Thymus (tissue), 11 donors: ENCODE results near the gene AAR2. TPM values are rescaled to one million over a fixed set of nuclear protein-coding genes. Genes with fewer than 3 reads are reported as not detected.

ENCODE experiments used
- DNase-seq, 9 donors: peaks; one replicate each; pipeline ENCODE4 v3.0.0-alpha.2; 2013; ENCODE audit warnings: low spot score in 9 of 9, low read depth in 6 of 9, missing footprints in 1 of 9
- H3K27ac ChIP-seq, 2 donors: one replicate each; pipeline ENCODE4 v1.5.1; 2013; ENCODE audit warnings: control low read depth in 1 of 2, low read depth in 1 of 2, low read length in 1 of 2, mild to moderate bottlenecking in 1 of 2, moderate library complexity in 1 of 2
- H3K27me3 ChIP-seq, 2 donors: one replicate each; pipeline ENCODE4 v1.5.1; 2013; ENCODE audit warnings: low read length in 1 of 2; ENCODE audit not compliant: control insufficient read depth in 2 of 2, insufficient read depth in 1 of 2
- H3K36me3 ChIP-seq, 2 donors: one replicate each; pipeline ENCODE4 v1.5.1; 2013; ENCODE audit warnings: low read length in 1 of 2, mild to moderate bottlenecking in 1 of 2, moderate library complexity in 1 of 2; ENCODE audit not compliant: control insufficient read depth in 2 of 2, insufficient read depth in 2 of 2
- H3K4me1 ChIP-seq, 2 donors: one replicate each; pipeline ENCODE4 v1.5.1; 2013; ENCODE audit warnings: low read length in 2 of 2; ENCODE audit not compliant: control insufficient read depth in 2 of 2, insufficient read depth in 2 of 2
- H3K4me3 ChIP-seq, 2 donors: one replicate each; pipeline ENCODE4 v1.5.1; 2013; ENCODE audit warnings: low read length in 2 of 2, control low read depth in 1 of 2, mild to moderate bottlenecking in 1 of 2
- H3K9me3 ChIP-seq, 2 donors: one replicate each; pipeline ENCODE4 v1.5.1; 2013; ENCODE audit warnings: low read length in 1 of 2, mild to moderate bottlenecking in 1 of 2; ENCODE audit not compliant: control insufficient read depth in 2 of 2, insufficient read depth in 1 of 2
- WGBS: extraction: QIAGEN DNeasy Blood & Tissue Kit; methylation state at CpG from one replicate; pipeline ENCODE4 v1.1.7; 2013; 5-methylcytosine and 5-hydroxymethylcytosine counted together
- polyA plus RNA-seq: library from polyadenylated mRNA; stranded (reverse); fragments of 200-250 nt; gene quantifications from one replicate; pipeline ENCODE4 v1.2.3, GENCODE V29; 2013
- total RNA-seq: library from RNA; stranded (reverse); fragments of 120-200 nt; gene quantifications from one replicate; pipeline ENCODE4 v1.2.4, GENCODE V29; 2013
- donor health status: healthy.

AAR2 gene
- total and polyA plus RNA-seq, 2 donors: 24.5 to 26.0 TPM

DNA sequence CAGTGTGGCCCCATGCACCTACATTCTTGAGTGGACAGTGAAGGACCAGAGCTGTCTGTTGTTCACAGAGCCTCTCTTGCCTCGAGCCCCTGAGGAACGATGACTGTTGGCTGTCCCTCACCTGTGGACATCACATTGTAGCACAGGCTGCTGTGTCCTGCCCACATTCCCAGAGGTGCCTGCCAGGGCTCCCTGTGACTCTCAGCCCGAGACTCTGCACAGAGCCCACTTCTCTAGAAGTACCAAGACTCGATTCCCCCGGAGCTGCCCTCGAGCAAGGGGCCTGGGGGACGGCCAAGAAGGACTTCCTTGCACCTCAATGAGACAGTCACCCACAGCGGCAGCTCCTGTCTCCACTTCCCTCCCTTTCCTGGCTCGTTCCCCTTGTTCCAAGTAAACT lies 41.3 kb downstream of the AAR2 start:
- peaks cover 2 to 22% of the 10 kb centered on the region in 2 donors for H3K27me3 ChIP-seq
- H3K9me3 ChIP-seq: no peaks in the 10 kb centered on the region
- no peak overlapping the region for H3K4me3 ChIP-seq
- WGBS: 83% methylated on average over 9 of the region's 9 CpGs
- H3K36me3 ChIP-seq: no peaks in the 10 kb centered on the region
- no peak overlapping the region for H3K27ac ChIP-seq
- DNase-seq: no peak
- H3K4me1 ChIP-seq: no peaks in the 10 kb centered on the region

DNA sequence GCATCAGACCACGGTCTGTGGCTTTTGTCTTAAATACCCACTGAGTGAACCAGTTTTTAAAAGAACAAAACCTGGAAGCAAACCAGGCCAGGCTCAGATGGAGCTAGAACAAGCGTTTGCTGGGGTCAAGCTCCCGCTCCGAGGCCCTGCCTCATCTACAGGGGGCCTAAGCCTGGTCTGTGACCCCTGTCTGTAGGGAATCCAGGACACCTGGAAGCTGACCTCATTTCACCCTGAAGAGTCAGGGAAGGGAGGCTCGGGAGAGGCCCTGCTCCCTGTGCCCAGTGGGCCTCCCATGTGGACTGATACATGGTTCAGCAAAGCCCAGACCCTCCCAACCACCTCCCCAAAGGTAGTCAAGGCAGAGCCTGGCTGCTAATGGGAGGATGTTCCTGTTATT lies 43.1 kb downstream of the AAR2 start:
- DNase-seq: no peak
- Histone ChIP-seq H3K27me3 (peaks cover under 1 to 15% of the 10 kb centered on the region in 2 donors), H3K4me1 (no peaks in the 10 kb centered on the region), H3K4me3 (no peak overlapping the region), H3K9me3 (no peaks in the 10 kb centered on the region), H3K27ac (no peak overlapping the region), H3K36me3 (no peaks in the 10 kb centered on the region)
- 84% methylated on average over 5 of the region's 5 CpGs for WGBS

- no peak overlapping the region for H3K4me3 ChIP-seq
- H3K27ac ChIP-seq: no peak overlapping the region
- H3K27me3 ChIP-seq: peaks cover 0 to 12% of the 10 kb centered on the region in 2 donors
- H3K36me3 ChIP-seq: no peaks in the 10 kb centered on the region
- H3K4me1 ChIP-seq: no peaks in the 10 kb centered on the region
- no peak for DNase-seq
- H3K9me3 ChIP-seq: no peaks in the 10 kb centered on the region
- WGBS: 83% methylated on average over 6 of the region's 6 CpGs
Observed at GRCh38 chr20:36279776-36280175, 43.5 kb downstream of the AAR2 start.

DNA sequence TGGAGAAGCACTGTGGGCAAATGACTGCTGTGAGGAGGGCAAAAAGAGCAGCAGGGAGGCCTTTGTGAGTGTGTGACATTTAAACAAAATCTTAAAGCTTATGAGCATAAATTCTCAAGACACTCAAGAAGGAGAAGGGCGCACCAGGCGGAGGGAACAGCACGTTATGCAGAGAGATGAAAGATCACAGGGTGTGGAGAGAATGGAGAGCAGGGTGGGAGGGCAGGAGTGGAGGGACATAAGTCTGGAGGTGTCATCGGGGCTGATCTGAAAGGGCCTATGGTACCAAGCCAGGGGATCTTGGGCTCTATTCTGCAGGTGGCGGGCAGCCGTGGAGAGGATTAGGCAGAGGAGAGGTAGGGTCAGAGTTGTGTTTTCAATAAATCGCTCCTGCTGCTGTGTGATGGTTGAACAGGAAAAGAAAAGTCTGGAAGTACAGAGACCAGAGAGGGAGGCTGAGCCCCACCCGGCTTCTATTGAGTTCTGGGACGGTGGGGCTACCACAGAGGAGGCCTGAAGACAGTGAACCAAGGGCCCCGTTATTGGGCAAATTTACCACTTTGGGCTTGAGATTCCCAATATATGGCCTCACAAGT lies 45.6 kb downstream of the AAR2 start:
- Histone ChIP-seq H3K9me3 (no peaks in the 10 kb centered on the region), H3K27me3 (peaks cover 0 to 5% of the 10 kb centered on the region in 2 donors), H3K36me3 (no peaks in the 10 kb centered on the region), H3K4me1 (no peaks in the 10 kb centered on the region), H3K4me3 (no peak overlapping the region), H3K27ac (no peak overlapping the region)
- DNase-seq: no peak
- WGBS: 92% methylated on average over 10 of the region's 10 CpGs

DNA sequence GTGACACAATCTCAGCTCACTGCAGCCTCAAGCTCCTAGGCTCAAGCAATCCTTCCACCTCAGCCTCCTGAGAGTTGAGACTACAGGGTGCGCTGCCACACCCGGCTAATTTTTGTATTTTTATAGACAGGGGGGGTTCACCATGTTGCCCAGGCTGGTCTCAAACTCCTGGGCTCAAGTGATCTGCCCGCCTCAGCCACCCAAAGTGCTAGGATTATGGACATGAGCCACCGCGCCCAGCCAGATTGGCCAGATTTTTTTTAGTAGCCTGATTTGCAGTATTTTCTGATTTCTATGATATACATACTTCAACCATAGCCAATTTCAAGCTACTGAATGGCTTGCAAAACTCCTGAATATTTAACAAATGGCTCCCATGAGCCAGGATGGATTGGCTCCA lies 48.5 kb downstream of the AAR2 start:
- no peaks in the 10 kb centered on the region for H3K9me3 ChIP-seq
- H3K27ac ChIP-seq: no peak overlapping the region
- no peaks in the 10 kb centered on the region for H3K36me3 ChIP-seq
- WGBS: 95% methylated on average over 5 of the region's 5 CpGs
- H3K4me1 ChIP-seq: no peaks in the 10 kb centered on the region
- peaks cover 0 to under 1% of the 10 kb centered on the region in 2 donors for H3K27me3 ChIP-seq
- no peak for DNase-seq
- H3K4me3 ChIP-seq: no peak overlapping the region

GRCh38 chr20:36285746-36286447 lies 49.6 kb downstream of the AAR2 start:
- no peak for DNase-seq
- Histone ChIP-seq H3K9me3 (no peaks in the 10 kb centered on the region), H3K4me1 (no peaks in the 10 kb centered on the region), H3K36me3 (no peaks in the 10 kb centered on the region), H3K27ac (no peak overlapping the region), H3K27me3 (peaks cover 0 to 2% of the 10 kb centered on the region in 2 donors), H3K4me3 (no peak overlapping the region)
- WGBS: 89% methylated on average over 11 of the region's 11 CpGs

- no peaks in the 10 kb centered on the region for H3K4me1 ChIP-seq
- DNase-seq: no peak
- no peaks in the 10 kb centered on the region for H3K36me3 ChIP-seq
- no peaks in the 10 kb centered on the region for H3K9me3 ChIP-seq
- H3K27me3 ChIP-seq: peaks cover 5 to 28% of the 10 kb centered on the region in 2 donors
- no peak overlapping the region for H3K4me3 ChIP-seq
- 72% methylated on average over 5 of the region's 5 CpGs for WGBS
- no peak overlapping the region for H3K27ac ChIP-seq
Observed at GRCh38 chr20:36297656-36298055, 61.4 kb downstream of the AAR2 start.

DNA sequence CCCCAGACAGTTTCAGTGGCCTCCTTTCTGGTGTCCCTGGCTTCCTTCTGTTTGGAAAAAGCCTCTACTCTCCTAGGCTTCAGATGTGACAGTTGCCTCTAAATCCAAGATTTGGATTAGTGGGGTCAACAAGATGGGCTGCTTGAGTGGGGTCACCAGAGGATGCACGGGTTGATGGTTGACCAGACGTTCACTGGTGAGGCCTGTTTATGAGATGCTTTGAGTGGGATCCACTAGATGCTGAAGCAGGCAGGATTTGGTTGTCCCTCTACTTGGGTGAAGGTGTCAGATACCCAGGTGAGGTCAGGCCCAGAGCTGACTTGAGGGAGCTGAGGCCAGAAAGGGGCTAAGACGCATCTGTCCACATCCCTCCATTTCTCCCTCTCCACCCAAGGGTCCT lies 61.8 kb downstream of the AAR2 start:
- peaks cover 8 to 32% of the 10 kb centered on the region in 2 donors for H3K27me3 ChIP-seq

DNA sequence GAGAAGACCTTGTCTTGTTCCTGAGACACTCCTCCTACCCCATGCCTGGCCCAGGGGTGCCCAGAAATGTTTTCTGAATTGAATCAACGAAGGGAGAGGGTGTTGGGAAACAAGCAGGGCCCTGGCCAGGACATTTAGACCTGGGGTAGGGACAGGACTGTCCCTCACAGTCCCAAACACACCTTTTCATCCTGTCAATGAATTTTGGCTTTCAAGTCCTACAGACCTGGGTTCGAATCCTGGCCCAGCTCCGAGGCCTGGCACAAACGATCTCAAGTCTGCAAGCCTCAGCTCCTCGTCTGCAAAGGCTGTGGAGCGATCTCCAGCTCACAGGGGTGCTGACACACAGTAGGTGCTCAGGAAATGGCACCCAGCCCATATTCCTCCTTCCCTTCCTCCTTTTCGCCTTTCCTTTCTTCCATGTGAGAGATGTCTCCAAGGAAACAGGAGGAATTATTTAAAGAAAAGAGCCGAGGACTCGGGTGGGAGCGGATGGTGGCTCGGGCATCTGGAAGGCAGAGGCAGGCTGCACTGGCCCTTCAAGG lies 62.6 kb downstream of the AAR2 start:
- no peaks in the 10 kb centered on the region for H3K4me1 ChIP-seq
- no peak overlapping the region for H3K4me3 ChIP-seq
- peaks cover 13 to 40% of the 10 kb centered on the region in 2 donors for H3K27me3 ChIP-seq
- no peak overlapping the region for H3K27ac ChIP-seq
- H3K36me3 ChIP-seq: no peaks in the 10 kb centered on the region
- DNase-seq: no peak
- no peaks in the 10 kb centered on the region for H3K9me3 ChIP-seq
- WGBS: 90% methylated on average over 11 of the region's 11 CpGs

More for the DNA sequence above, 61.8 kb downstream of the AAR2 start:
- Histone ChIP-seq H3K36me3 (no peaks in the 10 kb centered on the region), H3K4me3 (no peak overlapping the region), H3K4me1 (no peaks in the 10 kb centered on the region), H3K27ac (no peak overlapping the region), H3K9me3 (no peaks in the 10 kb centered on the region)
- DNase-seq: no peak
- WGBS: 93% methylated on average over 3 of the region's 3 CpGs
